Peyer's patch (tissue), 4 donors: Measurements from ENCODE around the gene VIP.

Source experiments
- POLR2A ChIP-seq, 2 donors: fragments of 450-650 bp; IDR thresholded peaks; one replicate each; pipeline ENCODE4 v1.5.1; 2017; ENCODE audit warnings: antibody characterized with exemption in 2 of 2, mild to moderate bottlenecking in 2 of 2, moderate library complexity in 2 of 2
- TF ChIP-seq, protein P1 (sequence below), 6 experiments: fragments of 450-650 bp in 4 of 6; fragments of 200-600 bp in 2 of 6; sonication (generic) in 1 of 6; IDR thresholded peaks; one replicate each; pipeline ENCODE4 v1.5.1; 2017 to 2019; ENCODE audit warnings: antibody characterized with exemption in 6 of 6, mild to moderate bottlenecking in 3 of 6, moderate library complexity in 1 of 6

- TF ChIP-seq, protein P1, sequence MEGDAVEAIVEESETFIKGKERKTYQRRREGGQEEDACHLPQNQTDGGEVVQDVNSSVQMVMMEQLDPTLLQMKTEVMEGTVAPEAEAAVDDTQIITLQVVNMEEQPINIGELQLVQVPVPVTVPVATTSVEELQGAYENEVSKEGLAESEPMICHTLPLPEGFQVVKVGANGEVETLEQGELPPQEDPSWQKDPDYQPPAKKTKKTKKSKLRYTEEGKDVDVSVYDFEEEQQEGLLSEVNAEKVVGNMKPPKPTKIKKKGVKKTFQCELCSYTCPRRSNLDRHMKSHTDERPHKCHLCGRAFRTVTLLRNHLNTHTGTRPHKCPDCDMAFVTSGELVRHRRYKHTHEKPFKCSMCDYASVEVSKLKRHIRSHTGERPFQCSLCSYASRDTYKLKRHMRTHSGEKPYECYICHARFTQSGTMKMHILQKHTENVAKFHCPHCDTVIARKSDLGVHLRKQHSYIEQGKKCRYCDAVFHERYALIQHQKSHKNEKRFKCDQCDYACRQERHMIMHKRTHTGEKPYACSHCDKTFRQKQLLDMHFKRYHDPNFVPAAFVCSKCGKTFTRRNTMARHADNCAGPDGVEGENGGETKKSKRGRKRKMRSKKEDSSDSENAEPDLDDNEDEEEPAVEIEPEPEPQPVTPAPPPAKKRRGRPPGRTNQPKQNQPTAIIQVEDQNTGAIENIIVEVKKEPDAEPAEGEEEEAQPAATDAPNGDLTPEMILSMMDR (IDR thresholded peaks at IDR 0.05), result no peak
- TF ChIP-seq POLR2A (IDR thresholded peaks at IDR 0.05), result no peak
Measured at GRCh38 chr6:152765331-152765730, 14.7 kb downstream of the VIP start.
